ENCODE measurements around the gene RACGAP1. TPM values are rescaled to one million over a fixed set of nuclear protein-coding genes. Genes with fewer than 3 reads are reported as not detected.

The RACGAP1 gene
- total and polyA plus RNA-seq, 2 experiments from 2014 or later: 19.0 to 52.8 TPM

- H3K4me1 Mint-ChIP-seq: no peaks in the 10 kb centered on the region
- no peaks in the 10 kb centered on the region for H3K27me3 ChIP-seq (ENCODE audit: insufficient read depth)
- H3K4me3 ChIP-seq: no peak overlapping the region
- H4K20me1 ChIP-seq (replicated peaks; ENCODE audit: insufficient read depth): peaks cover 5% of the 10 kb centered on the region; the same call in 1 of the 2 replicates
- no peaks in the 10 kb centered on the region for H3K27me3 Mint-ChIP-seq (ENCODE audit: insufficient read depth, low read depth, poor library complexity)
- TF ChIP-seq REST (IDR thresholded peaks at IDR 0.05; ENCODE audit: unreplicated experiment): no peak
- TF ChIP-seq CREB1 (CRISPR knock-in tag; IDR thresholded peaks at IDR 0.05; ENCODE audit: low read depth): no peak
- no peak for TF ChIP-seq EZH2phosphoT487 (IDR thresholded peaks at IDR 0.05; ENCODE audit: unreplicated experiment)
- no peak for TF ChIP-seq POLR2AphosphoS5 (IDR thresholded peaks at IDR 0.05; ENCODE audit: low read depth)
- TF ChIP-seq STAT1 (IDR thresholded peaks at IDR 0.05; ENCODE audit: unreplicated experiment): no peak
- no peak for TF ChIP-seq CTCF (conservative IDR thresholded peaks at IDR 0.05; ENCODE audit: low read depth in 2 of 2)
- TF ChIP-seq ZNF462 (CRISPR knock-in tag; IDR thresholded peaks at IDR 0.05): no peak
- TF ChIP-seq ZNF331 (CRISPR knock-in tag; IDR thresholded peaks at IDR 0.05; ENCODE audit: low read depth): no peak
- no peak for TF ChIP-seq JUNB (IDR thresholded peaks at IDR 0.05; ENCODE audit: unreplicated experiment)
- no peak for TF ChIP-seq NANOG (IDR thresholded peaks at IDR 0.05; ENCODE audit: borderline replicate concordance)
- TF ChIP-seq ZNF114 (CRISPR knock-in tag; IDR thresholded peaks at IDR 0.05): no peak
- no peak overlapping the region for H3K27ac Mint-ChIP-seq
- ATAC-seq (no peak), DNase-seq (ENCODE audit: low spot score) (no peak)
- no peaks in the 10 kb centered on the region for H3K79me2 ChIP-seq (replicated peaks; ENCODE audit: insufficient read depth)
- no peaks in the 10 kb centered on the region for H3F3A ChIP-seq (replicated peaks; ENCODE audit: low read depth)
- H3K9me2 ChIP-seq (ENCODE audit: insufficient read depth): no peaks in the 10 kb centered on the region
- no peak overlapping the region for H3K27ac ChIP-seq (ENCODE audit: low read depth)
- no peak overlapping the region for H2AFZ ChIP-seq
- peaks cover 47% of the 10 kb centered on the region for H3K36me3 Mint-ChIP-seq (ENCODE audit: low read depth)
- H3K9me3 Mint-ChIP-seq: no peaks in the 10 kb centered on the region
- H3K4me2 ChIP-seq: no peak overlapping the region
- H3K4me1 ChIP-seq (ENCODE audit: insufficient read depth): no peaks in the 10 kb centered on the region
- H3K4me3 Mint-ChIP-seq: no peak overlapping the region
- peaks cover 20% of the 10 kb centered on the region; the same call in 1 of the 2 replicates for H3K36me3 ChIP-seq (ENCODE audit: insufficient read depth)
These were observed 21.7 kb downstream of the RACGAP1 start for GRCh38 chr12:50003595-50003994.

All from GM23338 (cell line).